ENCODE results near the gene CLPTM1.
"Not testable (repeated sequence)": the region's sequence is repeated elsewhere in the genome, so short reads cannot be mapped to it uniquely, and the experiment has no call there.

The CLPTM1 gene

DNA sequence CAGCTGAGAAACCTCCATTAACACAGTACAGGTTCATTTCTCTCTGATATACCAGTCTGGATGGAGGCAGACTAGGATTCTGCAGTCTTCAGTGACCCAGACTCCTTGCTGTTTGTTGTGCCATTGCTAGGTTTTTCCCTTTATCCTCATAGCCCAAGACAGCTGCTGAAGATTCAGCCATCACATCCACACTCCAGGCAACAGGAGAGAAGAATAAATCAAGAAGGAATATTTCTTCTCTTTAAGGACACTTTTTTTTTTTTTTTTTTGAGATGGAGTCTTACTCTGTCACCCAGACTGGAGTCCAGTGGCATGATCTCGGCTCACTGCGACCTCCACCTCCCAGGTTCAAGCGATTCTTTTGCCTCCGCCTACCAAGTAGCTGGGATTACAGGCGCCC, 14.3 kb downstream of the CLPTM1 start:
- Histone ChIP-seq H3K9ac (ENCODE audit: insufficient read length) (no peak overlapping the region), H3K9me3 (ENCODE audit: low read depth, low read length) (no peaks in the 10 kb centered on the region), H3K27ac (no peak overlapping the region), H3K36me3 (ENCODE audit: insufficient read depth, low read length) (peaks cover 28% of the 10 kb centered on the region), H3K4me3 (no peak overlapping the region)
- DNase-seq (ENCODE audit: low read depth, low spot score), result no peak
- TF ChIP-seq FOXP2 (optimal IDR thresholded peaks at IDR 0.05; ENCODE audit: control extremely low read depth, extremely low read length, insufficient read depth) (no peak), POLR2AphosphoS5 (IDR thresholded peaks at IDR 0.05; ENCODE audit: borderline replicate concordance, low read depth, low read length) (no peak), EZH2 (IDR thresholded peaks at IDR 0.05) (no peak)

DNA sequence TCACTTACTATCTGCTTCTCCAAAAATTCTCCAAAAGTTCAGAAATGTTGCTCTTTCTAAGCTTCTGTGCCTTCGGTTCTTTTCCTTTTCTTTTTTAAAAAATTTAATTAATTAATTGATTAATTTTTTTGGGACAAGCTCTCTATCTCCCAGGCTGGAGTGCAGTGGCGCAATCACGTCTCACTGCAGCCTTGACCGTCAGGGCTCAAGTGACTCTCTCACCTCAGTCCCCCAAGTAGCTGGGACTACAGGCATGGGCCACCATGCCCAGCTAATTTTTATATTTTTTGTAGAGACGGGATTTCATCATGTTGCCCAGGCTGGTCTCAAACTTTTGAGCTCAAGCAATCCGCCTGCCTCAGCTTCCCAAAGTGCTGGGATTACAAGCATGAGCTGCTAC, 16.3 kb downstream of the CLPTM1 start:
- H3K9ac ChIP-seq (ENCODE audit: insufficient read length); H3K9me3 ChIP-seq (ENCODE audit: low read depth, low read length); H3K27ac ChIP-seq; H3K4me3 ChIP-seq; DNase-seq (ENCODE audit: low read depth, low spot score): not testable (repeated sequence)
- H3K36me3 ChIP-seq (ENCODE audit: insufficient read depth, low read length), result peaks cover 38% of the 10 kb centered on the region

DNA sequence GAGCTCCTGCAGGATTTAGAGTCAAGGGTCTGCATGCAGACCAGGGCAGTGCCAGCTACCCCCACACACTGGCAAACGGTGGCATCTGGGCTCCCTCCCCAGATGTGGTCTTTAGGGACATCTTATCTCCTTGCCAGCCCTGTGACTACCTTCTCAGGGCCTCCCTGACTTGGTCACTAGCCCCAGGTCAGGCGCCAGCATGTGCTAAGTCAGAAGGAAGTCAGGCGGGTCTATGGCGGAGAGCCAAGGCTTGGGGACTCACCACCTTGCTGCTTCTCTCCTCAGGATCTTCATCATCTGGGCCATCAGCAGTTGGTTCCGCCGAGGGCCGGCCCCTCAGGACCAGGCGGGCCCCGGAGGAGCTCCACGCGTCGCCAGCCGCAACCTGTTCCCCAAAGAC, 17.6 kb downstream of the CLPTM1 start:
- Histone ChIP-seq H3K27ac (no peak overlapping the region), H3K36me3 (ENCODE audit: insufficient read depth, low read length) (peaks cover 51% of the 10 kb centered on the region), H3K9me3 (ENCODE audit: low read depth, low read length) (no peaks in the 10 kb centered on the region), H3K9ac (ENCODE audit: insufficient read length) (no peak overlapping the region), H3K4me3 (no peak overlapping the region)
- DNase-seq (ENCODE audit: low read depth, low spot score), result no peak
- no peak for TF ChIP-seq FOXP2 (optimal IDR thresholded peaks at IDR 0.05; ENCODE audit: control extremely low read depth, extremely low read length, insufficient read depth)

DNA sequence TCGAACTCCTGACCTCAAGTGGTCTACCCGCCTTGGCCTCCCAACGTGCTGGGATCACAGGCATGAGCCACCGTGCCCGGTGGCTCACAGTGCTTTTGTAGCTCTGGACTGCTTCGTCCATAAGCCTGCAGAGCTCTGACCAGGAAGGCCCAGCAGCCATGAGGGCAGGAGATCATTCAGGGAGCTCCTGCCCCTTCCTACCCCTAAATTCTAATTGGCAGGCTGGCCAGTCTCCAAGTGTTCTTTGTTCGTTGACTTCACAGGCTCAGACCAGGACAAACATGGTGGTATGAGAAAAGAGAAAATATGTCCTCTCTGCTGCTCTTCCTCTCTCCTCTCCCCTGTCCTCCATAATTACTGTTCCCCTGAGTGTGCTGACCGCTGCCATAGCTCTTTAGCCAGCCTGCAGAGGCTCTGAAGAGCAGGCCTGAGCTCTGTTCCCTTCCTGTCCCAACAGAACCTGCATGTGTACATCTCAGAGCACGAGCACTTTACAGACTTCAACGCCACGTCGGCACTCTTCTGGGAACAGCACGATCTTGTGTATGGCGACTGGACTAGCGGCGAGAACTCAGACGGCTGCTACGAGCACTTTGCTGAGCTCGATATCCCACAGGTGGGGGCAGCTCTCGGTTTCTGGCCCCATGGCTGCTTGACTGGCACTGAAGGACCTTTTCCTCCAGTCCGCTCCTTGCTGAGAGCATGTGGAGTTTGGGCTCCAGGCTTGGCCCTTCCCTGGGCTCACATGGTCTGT, 19.0 kb downstream of the CLPTM1 start:
- H3K9ac ChIP-seq (ENCODE audit: insufficient read length), result no peak overlapping the region
- H3K9me3 ChIP-seq (ENCODE audit: low read depth, low read length), result no peaks in the 10 kb centered on the region
- H3K4me3 ChIP-seq, result no peak overlapping the region
- peaks cover 49% of the 10 kb centered on the region for H3K36me3 ChIP-seq (ENCODE audit: insufficient read depth, low read length)
- no peak for TF ChIP-seq POLR2AphosphoS5 (IDR thresholded peaks at IDR 0.05; ENCODE audit: borderline replicate concordance, low read depth, low read length)
- TF ChIP-seq EZH2 (IDR thresholded peaks at IDR 0.05), result no peak
- TF ChIP-seq FOXP2 (optimal IDR thresholded peaks at IDR 0.05; ENCODE audit: control extremely low read depth, extremely low read length, insufficient read depth), result no peak
- H3K27ac ChIP-seq, result no peak overlapping the region
- DNase-seq (ENCODE audit: low read depth, low spot score), result no peak

DNA sequence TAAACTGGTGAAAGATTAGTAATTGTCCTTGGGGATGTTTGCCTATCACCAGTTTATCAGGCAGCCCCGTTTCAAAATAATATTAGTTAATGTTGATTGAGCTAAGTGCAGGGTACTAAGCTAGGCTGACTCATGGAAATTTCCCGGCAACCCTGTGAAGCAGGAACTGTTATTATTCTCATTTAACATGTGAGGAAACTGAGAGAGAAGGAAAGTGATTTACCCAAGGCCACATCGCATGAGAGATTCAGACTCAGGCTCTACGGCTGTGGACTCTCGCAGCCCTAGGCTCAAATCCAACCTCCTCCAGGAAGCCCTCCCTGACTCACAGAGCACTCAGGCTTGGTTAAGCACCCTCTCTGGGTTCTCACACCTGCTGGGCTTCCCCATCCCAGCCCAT, 19.7 kb downstream of the CLPTM1 start:
- DNase-seq (ENCODE audit: low read depth, low spot score), result no peak
- Histone ChIP-seq H3K9me3 (ENCODE audit: low read depth, low read length) (no peaks in the 10 kb centered on the region), H3K9ac (ENCODE audit: insufficient read length) (no peak overlapping the region), H3K36me3 (ENCODE audit: insufficient read depth, low read length) (peaks cover 54% of the 10 kb centered on the region), H3K4me3 (no peak overlapping the region), H3K27ac (no peak overlapping the region)
- TF ChIP-seq EZH2 (IDR thresholded peaks at IDR 0.05) (no peak), FOXP2 (optimal IDR thresholded peaks at IDR 0.05; ENCODE audit: control extremely low read depth, extremely low read length, insufficient read depth) (no peak), POLR2AphosphoS5 (IDR thresholded peaks at IDR 0.05; ENCODE audit: borderline replicate concordance, low read depth, low read length) (no peak)

DNA sequence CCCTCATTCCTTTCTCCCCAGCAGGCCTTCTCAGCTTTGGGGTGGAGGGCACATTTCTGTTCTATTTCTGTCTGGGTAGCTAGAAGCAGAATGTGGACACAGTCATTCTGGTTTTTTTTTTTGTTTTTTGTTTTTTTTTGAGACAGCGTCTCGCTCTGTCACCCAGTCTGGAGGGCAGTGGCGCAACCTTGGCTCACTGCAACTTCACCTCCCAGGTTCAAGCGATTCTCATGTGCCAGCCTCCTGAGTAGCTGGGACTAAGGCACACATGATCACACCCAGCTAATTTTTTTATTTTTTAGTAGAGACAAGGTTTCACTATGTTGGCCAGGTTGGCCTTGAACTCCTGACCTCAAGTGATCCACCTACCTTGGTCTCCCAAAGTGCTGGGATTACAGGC, 20.3 kb downstream of the CLPTM1 start:
- Histone ChIP-seq H3K4me3 (no peak overlapping the region), H3K9ac (ENCODE audit: insufficient read length) (no peak overlapping the region), H3K27ac (no peak overlapping the region), H3K36me3 (ENCODE audit: insufficient read depth, low read length) (peaks cover 56% of the 10 kb centered on the region), H3K9me3 (ENCODE audit: low read depth, low read length) (no peaks in the 10 kb centered on the region)
- no peak for TF ChIP-seq FOXP2 (optimal IDR thresholded peaks at IDR 0.05; ENCODE audit: control extremely low read depth, extremely low read length, insufficient read depth)
- TF ChIP-seq EZH2 (IDR thresholded peaks at IDR 0.05), result no peak
- TF ChIP-seq POLR2AphosphoS5 (IDR thresholded peaks at IDR 0.05; ENCODE audit: borderline replicate concordance, low read depth, low read length), result no peak
- DNase-seq (ENCODE audit: low read depth, low spot score), result no peak

DNA sequence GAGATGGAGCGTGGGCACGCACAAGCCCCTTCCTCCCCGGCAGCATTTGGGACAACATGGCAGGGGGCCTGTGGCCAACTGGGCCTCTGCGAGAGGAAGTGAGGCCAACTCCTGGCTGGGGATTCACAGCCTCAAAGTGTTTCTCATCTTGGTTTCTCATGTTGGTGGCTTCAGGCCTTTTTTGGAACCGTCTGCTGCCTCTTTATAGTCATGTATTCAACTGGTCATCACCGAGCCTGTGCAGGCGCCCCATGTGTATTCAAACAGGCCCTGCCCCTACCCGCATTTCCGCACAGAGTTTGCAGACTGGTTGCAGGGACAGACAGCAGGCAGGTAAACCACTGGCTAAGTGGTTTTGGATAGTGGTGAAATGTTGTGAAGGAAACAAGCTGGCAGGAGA, 28.8 kb downstream of the CLPTM1 start:
- no peak overlapping the region for H3K4me3 ChIP-seq
- TF ChIP-seq FOXP2 (optimal IDR thresholded peaks at IDR 0.05; ENCODE audit: control extremely low read depth, extremely low read length, insufficient read depth) (no peak), POLR2AphosphoS5 (IDR thresholded peaks at IDR 0.05; ENCODE audit: borderline replicate concordance, low read depth, low read length) (no peak), EZH2 (IDR thresholded peaks at IDR 0.05) (no peak)
- H3K9ac ChIP-seq (ENCODE audit: insufficient read length), result no peak overlapping the region
- H3K36me3 ChIP-seq (ENCODE audit: insufficient read depth, low read length), result peaks cover 16% of the 10 kb centered on the region
- no peak overlapping the region for H3K27ac ChIP-seq
- no peak for DNase-seq (ENCODE audit: low read depth, low spot score)
- H3K9me3 ChIP-seq (ENCODE audit: low read depth, low read length), result no peaks in the 10 kb centered on the region

DNA sequence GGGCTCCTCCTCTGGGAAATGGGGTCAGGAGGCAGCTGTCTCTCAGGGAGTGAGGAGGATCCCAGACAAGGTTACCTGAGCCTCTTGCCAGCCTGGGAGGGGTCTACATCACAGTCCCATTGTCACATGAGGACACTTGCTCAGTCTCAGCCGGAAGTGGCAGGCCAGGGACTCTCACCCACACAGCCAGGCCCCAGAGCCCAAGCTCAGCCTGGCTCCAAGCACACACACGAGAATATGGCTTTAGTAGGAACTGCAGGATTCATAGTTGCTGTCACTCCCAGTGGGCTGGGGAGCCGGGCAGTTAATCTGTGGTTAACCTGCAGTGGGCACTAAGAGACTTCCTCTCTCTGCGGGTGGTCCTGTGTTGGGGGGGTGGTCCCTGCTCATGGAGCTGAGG, 30.3 kb downstream of the CLPTM1 start:
- Histone ChIP-seq H3K4me3 (no peak overlapping the region), H3K27ac (no peak overlapping the region), H3K36me3 (ENCODE audit: insufficient read depth, low read length) (peaks cover 5% of the 10 kb centered on the region; the same call in 1 of the 2 replicates), H3K9me3 (ENCODE audit: low read depth, low read length) (no peaks in the 10 kb centered on the region), H3K9ac (ENCODE audit: insufficient read length) (no peak overlapping the region)
- no peak for DNase-seq (ENCODE audit: low read depth, low spot score)
- TF ChIP-seq POLR2AphosphoS5 (IDR thresholded peaks at IDR 0.05; ENCODE audit: borderline replicate concordance, low read depth, low read length) (no peak), FOXP2 (optimal IDR thresholded peaks at IDR 0.05; ENCODE audit: control extremely low read depth, extremely low read length, insufficient read depth) (no peak), EZH2 (IDR thresholded peaks at IDR 0.05) (no peak)

DNA sequence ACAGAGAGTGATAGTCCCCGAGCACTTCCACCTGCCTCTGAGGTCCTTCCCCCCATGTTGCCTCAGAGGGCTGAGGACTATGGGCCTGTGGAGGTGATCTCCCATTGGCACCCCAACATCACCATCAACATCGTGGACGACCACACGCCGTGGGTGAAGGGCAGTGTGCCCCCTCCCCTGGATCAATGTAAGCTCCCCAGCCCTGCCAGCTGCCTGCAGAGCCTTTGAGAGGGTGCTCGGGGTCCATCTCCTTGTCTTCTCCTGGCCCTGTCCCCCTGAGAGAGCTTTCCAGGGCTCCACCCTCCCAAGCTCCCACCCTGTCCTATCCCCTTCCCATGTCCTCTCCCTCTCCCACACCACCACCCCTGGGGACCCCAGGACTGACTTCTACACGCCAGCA, 31.2 kb downstream of the CLPTM1 start:
- no peak overlapping the region for H3K4me3 ChIP-seq
- no peak for TF ChIP-seq POLR2AphosphoS5 (IDR thresholded peaks at IDR 0.05; ENCODE audit: borderline replicate concordance, low read depth, low read length)
- peaks cover 5% of the 10 kb centered on the region; the same call in 1 of the 2 replicates for H3K36me3 ChIP-seq (ENCODE audit: insufficient read depth, low read length)
- DNase-seq (ENCODE audit: low read depth, low spot score), result no peak
- H3K9me3 ChIP-seq (ENCODE audit: low read depth, low read length), result no peaks in the 10 kb centered on the region
- no peak overlapping the region for H3K9ac ChIP-seq (ENCODE audit: insufficient read length)
- no peak overlapping the region for H3K27ac ChIP-seq
